RWPE2 (cell line): Measurements from ENCODE around the gene ILDR1.

Experiments used
- ATAC-seq: fragments of 200-7000 bp; cut with Tn5 transposase; 3 replicates; pipeline ENCODE4 v1.9.1; 2021; ENCODE audit warnings: low read depth
- DNase-seq: peaks from one replicate; pipeline ENCODE4 v3.0.0-alpha.2; 2020; ENCODE audit warnings: low spot score
- H3K27ac ChIP-seq: fragments of 450-650 bp; 2 replicates; pipeline ENCODE4 v1.5.1; 2017; ENCODE audit warnings: mild to moderate bottlenecking; ENCODE audit not compliant: poor library complexity, severe bottlenecking
- H3K27me3 ChIP-seq: fragments of 250-450 bp; sonication (Bioruptor Pico); 2 replicates; pipeline ENCODE4 v1.5.1; 2021; ENCODE audit warnings: mild to moderate bottlenecking, moderate library complexity; ENCODE audit not compliant: insufficient read depth, poor library complexity, severe bottlenecking
- H3K36me3 ChIP-seq: fragments of 250-450 bp; sonication (Bioruptor Pico); 2 replicates; pipeline ENCODE4 v1.5.1; 2020; ENCODE audit warnings: low read depth, mild to moderate bottlenecking, moderate library complexity
- H3K4me1 ChIP-seq: fragments of 250-450 bp; sonication (Bioruptor Pico); 2 replicates; pipeline ENCODE4 v1.5.1; 2021; ENCODE audit warnings: mild to moderate bottlenecking, moderate library complexity; ENCODE audit not compliant: insufficient read depth, poor library complexity, severe bottlenecking
- H3K4me3 ChIP-seq: fragments of 250-450 bp; sonication (Bioruptor Pico); 2 replicates; pipeline ENCODE4 v1.5.1; 2021; ENCODE audit warnings: mild to moderate bottlenecking, moderate library complexity; ENCODE audit not compliant: severe bottlenecking
- H3K9me3 ChIP-seq: fragments of 250-450 bp; sonication (Bioruptor Pico); 2 replicates; pipeline ENCODE4 v1.5.1; 2021; ENCODE audit warnings: mild to moderate bottlenecking, moderate library complexity; ENCODE audit not compliant: severe bottlenecking
- CTCF ChIP-seq: fragments of 450-650 bp; IDR thresholded peaks from one replicate; pipeline ENCODE4 v1.5.1; 2017; ENCODE audit warnings: mild to moderate bottlenecking, moderate library complexity; ENCODE audit not compliant: poor library complexity, severe bottlenecking

The ILDR1 gene

GRCh38 chr3:122021037-122021436, 1.0 kb downstream of the ILDR1 start:
- DNase-seq (no peak), ATAC-seq (no peak)

GRCh38 chr3:122019493-122019892, 2.6 kb downstream of the ILDR1 start:
- DNase-seq = no peak
- Histone ChIP-seq H3K36me3 (no peaks in the 10 kb centered on the region), H3K4me1 (peaks cover 3% of the 10 kb centered on the region), H3K4me3 (no peak overlapping the region), H3K27ac (no peak overlapping the region), H3K9me3 (no peaks in the 10 kb centered on the region), H3K27me3 (no peaks in the 10 kb centered on the region)
- no peak for TF ChIP-seq CTCF
- no peak for ATAC-seq

More at GRCh38 chr3:122021037-122021436, 1.0 kb downstream of the ILDR1 start:
- no peaks in the 10 kb centered on the region for H3K36me3 ChIP-seq
- no peak overlapping the region for H3K4me3 ChIP-seq
- H3K4me1 ChIP-seq = peaks cover 3% of the 10 kb centered on the region
- H3K9me3 ChIP-seq = no peaks in the 10 kb centered on the region
- no peak for TF ChIP-seq CTCF
- H3K27me3 ChIP-seq = no peaks in the 10 kb centered on the region
- no peak overlapping the region for H3K27ac ChIP-seq

GRCh38 chr3:122014741-122015140, 7.3 kb downstream of the ILDR1 start:
- no peak for DNase-seq
- peaks cover 6% of the 10 kb centered on the region for H3K4me1 ChIP-seq
- no peaks in the 10 kb centered on the region for H3K9me3 ChIP-seq
- no peak for TF ChIP-seq CTCF
- no peaks in the 10 kb centered on the region for H3K36me3 ChIP-seq
- no peak overlapping the region for H3K4me3 ChIP-seq
- H3K27me3 ChIP-seq = no peaks in the 10 kb centered on the region
- no peak overlapping the region for H3K27ac ChIP-seq
- ATAC-seq = no peak

GRCh38 chr3:122013448-122013925, 8.6 kb downstream of the ILDR1 start:
- no peak overlapping the region for H3K27ac ChIP-seq
- peaks cover 6% of the 10 kb centered on the region for H3K4me1 ChIP-seq
- no peaks in the 10 kb centered on the region for H3K9me3 ChIP-seq
- DNase-seq (no peak), ATAC-seq (peak; percentile 35; the same call in 2 of the 3 replicates)
- no peaks in the 10 kb centered on the region for H3K27me3 ChIP-seq
- no peak for TF ChIP-seq CTCF
- H3K36me3 ChIP-seq = no peaks in the 10 kb centered on the region
- no peak overlapping the region for H3K4me3 ChIP-seq

- Histone ChIP-seq H3K36me3 (no peaks in the 10 kb centered on the region), H3K27ac (no peak overlapping the region), H3K4me1 (peaks cover 6% of the 10 kb centered on the region), H3K27me3 (no peaks in the 10 kb centered on the region), H3K9me3 (no peaks in the 10 kb centered on the region), H3K4me3 (no peak overlapping the region)
- TF ChIP-seq CTCF = no peak
- DNase-seq = no peak
- no peak for ATAC-seq
Observed at GRCh38 chr3:122012821-122013220, 9.2 kb downstream of the ILDR1 start.
